CD4-positive, alpha-beta T cell (primary cell): ENCODE data around the gene HECW1. TPM values are rescaled to one million over a fixed set of nuclear protein-coding genes. Genes with fewer than 3 reads are reported as not detected.

Source experiments
- ATAC-seq: fragments of 200-7000 bp; cut with Tn5 transposase; one replicate; pipeline ENCODE4 v1.10.0; 2022; ENCODE audit warnings: mild to moderate bottlenecking; ENCODE audit not compliant: poor library complexity
- CTCF ChIA-PET: fragments of 350-600 bp; sonication (Branson Sonifier 250); formaldehyde crosslinking; loops from one replicate; lab custom pipeline; 2021; ENCODE audit warnings: antibody characterized with exemption, inconsistent platforms; lab: Charles Lee
- POLR2A ChIA-PET: fragments of 350-600 bp; sonication (Branson Sonifier 250); formaldehyde crosslinking; loops from one replicate; lab custom pipeline; 2021; ENCODE audit warnings: antibody characterized with exemption, inconsistent platforms; lab: Charles Lee
- DNase-seq, 14 experiments: peaks; one replicate each; pipeline ENCODE4 v3.0.0-alpha.2; 2013 to 2020; ENCODE audit warnings: mixed read lengths in 2 of 14
- H3K27ac ChIP-seq, 2 donors: one replicate each; pipeline versions ENCODE4 v1.5.1 to v1.7.0; 2013; ENCODE audit warnings: low read length in 2 of 2, low read depth in 1 of 2, mild to moderate bottlenecking in 1 of 2
- H3K27me3 ChIP-seq, 2 experiments: 1 replicate in 1 of 2; 2 replicates in 1 of 2; pipeline versions ENCODE4 v1.6.1 to v1.7.0; 2013; ENCODE audit warnings: low read length in 2 of 2, control low read depth in 1 of 2, mild to moderate bottlenecking in 1 of 2, moderate library complexity in 1 of 2; ENCODE audit not compliant: insufficient read depth in 2 of 2, control insufficient read depth in 1 of 2
- H3K36me3 ChIP-seq: one replicate; pipeline ENCODE4 v1.6.1; 2013; ENCODE audit warnings: low read length, control low read depth; ENCODE audit not compliant: insufficient read depth
- H3K4me1 ChIP-seq: one replicate; pipeline ENCODE4 v1.6.1; 2013; ENCODE audit warnings: low read length, control low read depth; ENCODE audit not compliant: insufficient read depth
- H3K4me3 ChIP-seq: one replicate; pipeline ENCODE4 v1.5.1; 2013; ENCODE audit warnings: mild to moderate bottlenecking, low read length, moderate library complexity
- H3K9me3 ChIP-seq, 2 experiments: 1 replicate in 1 of 2; 2 replicates in 1 of 2; pipeline versions ENCODE4 v1.6.1 to v1.7.0; 2013; ENCODE audit warnings: low read length in 2 of 2, mild to moderate bottlenecking in 2 of 2, control low read depth in 1 of 2, moderate library complexity in 1 of 2; ENCODE audit not compliant: control insufficient read depth in 1 of 2, insufficient read depth in 1 of 2
- H3K27ac Mint-ChIP-seq: one replicate; pipeline ENCODE4 v1.8.0; 2020; ENCODE audit warnings: mixed read lengths
- H3K27me3 Mint-ChIP-seq: one replicate; pipeline ENCODE4 v1.8.0; 2021; ENCODE audit warnings: mixed read lengths
- H3K36me3 Mint-ChIP-seq: one replicate; pipeline ENCODE4 v1.8.0; 2021; ENCODE audit warnings: low read depth, mixed read lengths
- H3K4me1 Mint-ChIP-seq: one replicate; pipeline ENCODE4 v1.8.0; 2021; ENCODE audit warnings: low read depth, mixed read lengths
- H3K4me3 Mint-ChIP-seq: one replicate; pipeline ENCODE4 v1.8.0; 2020; ENCODE audit warnings: mild to moderate bottlenecking, mixed read lengths
- H3K9me3 Mint-ChIP-seq: one replicate; pipeline ENCODE4 v1.8.0; 2020; ENCODE audit warnings: mixed read lengths
- intact Hi-C, 2 experiments: fragments of 100-400 bp; cut with DNase I in 1 of 2; cut with micrococcal nuclease in 1 of 2; formaldehyde crosslinking; loops; one replicate each; pipeline versions ENCODE4 v1.15.1 to v1.9.0; 2023 to 2025; cut with DNase I, micrococcal nuclease
- total RNA-seq, 174 experiments: library from RNA in 2 of 174; stranded (reverse) in 2 of 174; gene quantifications; one replicate each; pipeline ENCODE4 v1.2.3 and lab custom pipeline; 2021 to 2026
- TF ChIP-seq, protein P1 (sequence below): fragments of 200-600 bp; IDR thresholded peaks from one replicate; pipeline ENCODE4 v1.8.0; 2022; ENCODE audit warnings: antibody characterized with exemption, mild to moderate bottlenecking

Gene HECW1
- total RNA-seq, 2 experiments from 2014 or later, result not detected

DNA sequence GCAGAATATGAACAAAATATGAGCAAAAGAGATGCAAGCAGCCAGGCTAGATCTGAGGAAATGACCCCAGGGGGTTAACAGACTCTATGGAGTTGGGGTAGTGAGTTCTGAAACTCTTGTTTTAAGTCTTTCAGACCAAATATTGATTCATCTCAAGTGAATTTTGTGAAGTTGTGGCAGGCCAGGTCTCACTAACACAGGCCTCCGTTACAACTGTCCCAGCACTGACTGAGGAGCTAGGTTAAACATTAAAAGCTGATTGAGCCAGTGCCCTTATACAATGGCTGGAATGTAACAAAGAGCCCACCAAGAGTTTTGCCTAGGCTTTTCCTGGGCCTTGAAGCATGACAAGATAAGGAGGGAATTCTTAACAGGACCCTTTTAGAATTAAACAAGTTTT lies 278.1 kb downstream of the HECW1 start:
- no peaks in the 10 kb centered on the region for H3K4me1 Mint-ChIP-seq
- Histone ChIP-seq H3K9me3 (peaks cover 0 to 3% of the 10 kb centered on the region in 2 experiments), H3K27me3 (no peaks in the 10 kb centered on the region), H3K4me1 (no peaks in the 10 kb centered on the region), H3K4me3 (no peak overlapping the region), H3K36me3 (no peaks in the 10 kb centered on the region), H3K27ac (no peak overlapping the region)
- H3K4me3 Mint-ChIP-seq, result no peak overlapping the region
- peaks cover 26% of the 10 kb centered on the region for H3K27me3 Mint-ChIP-seq
- TF ChIP-seq, protein P1, sequence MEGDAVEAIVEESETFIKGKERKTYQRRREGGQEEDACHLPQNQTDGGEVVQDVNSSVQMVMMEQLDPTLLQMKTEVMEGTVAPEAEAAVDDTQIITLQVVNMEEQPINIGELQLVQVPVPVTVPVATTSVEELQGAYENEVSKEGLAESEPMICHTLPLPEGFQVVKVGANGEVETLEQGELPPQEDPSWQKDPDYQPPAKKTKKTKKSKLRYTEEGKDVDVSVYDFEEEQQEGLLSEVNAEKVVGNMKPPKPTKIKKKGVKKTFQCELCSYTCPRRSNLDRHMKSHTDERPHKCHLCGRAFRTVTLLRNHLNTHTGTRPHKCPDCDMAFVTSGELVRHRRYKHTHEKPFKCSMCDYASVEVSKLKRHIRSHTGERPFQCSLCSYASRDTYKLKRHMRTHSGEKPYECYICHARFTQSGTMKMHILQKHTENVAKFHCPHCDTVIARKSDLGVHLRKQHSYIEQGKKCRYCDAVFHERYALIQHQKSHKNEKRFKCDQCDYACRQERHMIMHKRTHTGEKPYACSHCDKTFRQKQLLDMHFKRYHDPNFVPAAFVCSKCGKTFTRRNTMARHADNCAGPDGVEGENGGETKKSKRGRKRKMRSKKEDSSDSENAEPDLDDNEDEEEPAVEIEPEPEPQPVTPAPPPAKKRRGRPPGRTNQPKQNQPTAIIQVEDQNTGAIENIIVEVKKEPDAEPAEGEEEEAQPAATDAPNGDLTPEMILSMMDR, result no peak
- no peak overlapping the region for H3K27ac Mint-ChIP-seq
- CTCF ChIA-PET, result no interaction called here
- POLR2A ChIA-PET, result no interaction called here
- ATAC-seq, result no peak
- DNase-seq, result no peak
- intact Hi-C loops, result no loop called here
- H3K9me3 Mint-ChIP-seq, result no peaks in the 10 kb centered on the region
- no peaks in the 10 kb centered on the region for H3K36me3 Mint-ChIP-seq

DNA sequence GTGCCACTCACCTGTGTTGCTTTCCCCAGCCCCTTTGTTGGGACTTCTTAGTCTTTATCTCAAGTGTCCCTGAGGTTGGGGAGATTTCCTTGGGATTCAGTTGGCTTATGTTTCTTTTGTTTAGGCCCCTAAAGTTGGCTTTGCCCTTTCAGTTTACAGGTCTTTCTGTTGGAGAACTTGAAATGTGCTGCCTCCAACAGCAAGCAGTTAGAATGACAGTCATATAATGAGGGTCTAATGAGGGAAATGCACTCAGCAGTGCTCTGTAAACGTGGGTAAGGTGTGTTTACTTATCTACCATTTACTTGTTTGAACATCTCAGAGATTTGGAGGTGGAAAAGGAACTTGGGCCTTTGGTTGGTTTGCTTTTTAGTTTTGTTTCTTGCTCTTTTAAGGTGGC lies 279.1 kb downstream of the HECW1 start:
- intact Hi-C loops, result no loop called here
- Mint-ChIP-seq H3K36me3 (no peaks in the 10 kb centered on the region), H3K27me3 (peaks cover 32% of the 10 kb centered on the region), H3K4me3 (no peak overlapping the region), H3K9me3 (no peaks in the 10 kb centered on the region), H3K4me1 (no peaks in the 10 kb centered on the region), H3K27ac (no peak overlapping the region)
- Histone ChIP-seq H3K4me3 (no peak overlapping the region), H3K27me3 (no peaks in the 10 kb centered on the region), H3K36me3 (no peaks in the 10 kb centered on the region), H3K27ac (no peak overlapping the region), H3K9me3 (no peaks in the 10 kb centered on the region), H3K4me1 (no peaks in the 10 kb centered on the region)
- TF ChIP-seq, protein P1, result no peak
- CTCF ChIA-PET, result no interaction called here
- ATAC-seq (no peak), DNase-seq (no peak)
- POLR2A ChIA-PET, result no interaction called here

DNA sequence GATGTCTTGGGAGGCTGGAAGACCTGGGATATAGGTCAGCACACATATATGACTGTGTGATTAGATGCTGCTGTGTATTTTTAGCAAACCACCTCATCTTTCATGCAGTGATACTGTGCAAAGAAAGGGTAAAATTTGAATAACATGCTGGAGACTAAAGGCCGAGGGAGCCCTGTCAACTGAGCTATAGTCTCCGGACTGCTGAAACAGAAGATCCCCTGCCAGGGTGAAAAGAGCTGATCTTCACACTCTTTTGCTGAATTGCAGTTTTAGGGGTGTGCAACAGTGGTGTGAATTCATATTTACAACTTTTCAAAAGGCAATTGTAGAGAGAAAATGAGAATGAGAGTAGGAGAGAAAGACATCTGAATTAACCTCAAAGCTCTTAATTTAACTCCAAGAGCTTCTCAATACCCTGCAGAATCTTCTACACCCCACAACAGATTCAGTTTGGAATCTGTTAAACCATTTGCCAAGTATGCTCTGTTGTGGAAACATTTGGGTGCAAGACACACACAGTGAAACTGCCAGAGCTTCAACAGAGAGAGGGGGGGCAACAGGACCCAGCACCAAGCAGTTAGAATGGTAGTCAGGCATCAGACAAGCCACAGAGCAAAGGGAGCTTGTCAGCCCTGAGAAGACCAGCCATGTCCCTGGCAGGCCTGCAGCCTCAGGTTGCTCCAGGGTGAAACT lies 280.3 kb downstream of the HECW1 start:
- no peaks in the 10 kb centered on the region for H3K36me3 ChIP-seq
- Mint-ChIP-seq H3K9me3 (no peaks in the 10 kb centered on the region), H3K27me3 (peaks cover 43% of the 10 kb centered on the region), H3K4me3 (no peak overlapping the region), H3K4me1 (no peaks in the 10 kb centered on the region), H3K27ac (no peak overlapping the region), H3K36me3 (no peaks in the 10 kb centered on the region)
- POLR2A ChIA-PET, result no interaction called here
- H3K27ac ChIP-seq, result no peak overlapping the region
- CTCF ChIA-PET, result interaction anchor here (0.9 kb wide), 1 partner anchor 15 kb away, joined by 3 read pairs; no protein-coding TSS in a partner anchor
- no peaks in the 10 kb centered on the region for H3K27me3 ChIP-seq
- TF ChIP-seq, protein P1, result no peak
- H3K9me3 ChIP-seq, result no peaks in the 10 kb centered on the region
- DNase-seq, result no peak
- intact Hi-C loops, result no loop called here
- no peaks in the 10 kb centered on the region for H3K4me1 ChIP-seq
- no peak overlapping the region for H3K4me3 ChIP-seq
- no peak for ATAC-seq
